Suppressor macrophage treated with lipopolysaccharide for 1 hour (primary cell): ENCODE results near the gene TIAM2.
"Not testable (repeated sequence)": the region's sequence is repeated elsewhere in the genome, so short reads cannot be mapped to it uniquely, and the experiment has no call there.

ENCODE experiments used
- DNase-seq, 3 donors: peaks; one replicate each; pipeline ENCODE4 v3.0.0-alpha.2; 2020 to 2022

The TIAM2 gene

GRCh38 chr6:155171747-155172449 lies 176.8 kb downstream of the TIAM2 start:
- DNase-seq = no peak

- no peak for DNase-seq
Observed at GRCh38 chr6:155173488-155173887, 178.4 kb downstream of the TIAM2 start.

- DNase-seq = peak; percentile 85 to 86 (median 85)
Observed at GRCh38 chr6:155174576-155175211, 179.6 kb downstream of the TIAM2 start.

GRCh38 chr6:155177363-155177961 lies 182.3 kb downstream of the TIAM2 start:
- peak; percentile 87 to 93 (median 89) for DNase-seq

- DNase-seq = no peak
Observed at GRCh38 chr6:155181498-155181897, 186.4 kb downstream of the TIAM2 start.

GRCh38 chr6:155182103-155182502 lies 187.0 kb downstream of the TIAM2 start:
- no peak for DNase-seq

- peak; percentile 51 to 72 (median 68) for DNase-seq
Observed at GRCh38 chr6:155183095-155183494, 188.0 kb downstream of the TIAM2 start.

- not testable (repeated sequence) for DNase-seq
Observed at GRCh38 chr6:155185041-155185440, 189.9 kb downstream of the TIAM2 start.

GRCh38 chr6:155185544-155185943 lies 190.4 kb downstream of the TIAM2 start:
- DNase-seq = no peak

GRCh38 chr6:155186052-155186658 lies 191.0 kb downstream of the TIAM2 start:
- no peak for DNase-seq

GRCh38 chr6:155187106-155187505 lies 192.0 kb downstream of the TIAM2 start:
- DNase-seq = peak; percentile 41 to 69 (median 59)

GRCh38 chr6:155187994-155188706 lies 193.0 kb downstream of the TIAM2 start:
- DNase-seq = no peak

- DNase-seq = peak; percentile 66 to 89 (median 79)
Observed at GRCh38 chr6:155188707-155189496, 193.8 kb downstream of the TIAM2 start.

GRCh38 chr6:155190677-155191076 lies 195.6 kb downstream of the TIAM2 start:
- DNase-seq = no peak

- DNase-seq = no peak
Observed at GRCh38 chr6:155193526-155193925, 198.4 kb downstream of the TIAM2 start.

GRCh38 chr6:155194399-155194798 lies 199.3 kb downstream of the TIAM2 start:
- no peak for DNase-seq

- no peak for DNase-seq
Observed at GRCh38 chr6:155195903-155196302, 200.8 kb downstream of the TIAM2 start.

- DNase-seq = no peak
Observed at GRCh38 chr6:155196911-155197310, 201.8 kb downstream of the TIAM2 start.

GRCh38 chr6:155197932-155198331 lies 202.8 kb downstream of the TIAM2 start:
- no peak for DNase-seq

- DNase-seq = peak; percentile 47 to 72 (median 67)
Observed at GRCh38 chr6:155200012-155200411, 204.9 kb downstream of the TIAM2 start.

GRCh38 chr6:155201461-155202226 lies 206.5 kb downstream of the TIAM2 start:
- DNase-seq = no peak
